ENCODE measurements around the gene MAP7D2.

Gene MAP7D2

GRCh38 chrX:20144491-20144890 lies 27.8 kb upstream of the MAP7D2 start:
- CTCF ChIA-PET = no interaction called here
- TF ChIP-seq NFRKB (IDR thresholded peaks at IDR 0.05) = no peak
- TF ChIP-seq HDGF (IDR thresholded peaks at IDR 0.05; ENCODE audit: borderline replicate concordance) = no peak
- no peak for TF ChIP-seq BHLHE40 (IDR thresholded peaks at IDR 0.05; ENCODE audit: borderline replicate concordance)
- no peak for TF ChIP-seq PKNOX1 (IDR thresholded peaks at IDR 0.05)
- DNase-seq (ENCODE audit: extremely low spot score) = no peak
- POLR2A ChIA-PET = no interaction called here

GRCh38 chrX:20143561-20143960 lies 26.9 kb upstream of the MAP7D2 start:
- TF ChIP-seq TARDBP (IDR thresholded peaks at IDR 0.05) (no peak), ELF4 (IDR thresholded peaks at IDR 0.05) (no peak)
- DNase-seq (ENCODE audit: extremely low spot score) = no peak
- ChIA-PET CTCF (no interaction called here), POLR2A (no interaction called here)

GRCh38 chrX:20143111-20143510 lies 26.4 kb upstream of the MAP7D2 start:
- ChIA-PET CTCF (no interaction called here), POLR2A (interaction anchor here (0.7 to 1.5 kb wide), 2 partner anchors 9 to 16 kb away, joined by 3 to 4 read pairs; no protein-coding TSS in a partner anchor)
- DNase-seq (ENCODE audit: extremely low spot score) = no peak
- TF ChIP-seq LEF1 (IDR thresholded peaks at IDR 0.05; ENCODE audit: borderline replicate concordance) (no peak), SUZ12 (IDR thresholded peaks at IDR 0.05) (no peak), SP1 (IDR thresholded peaks at IDR 0.05) (no peak), NFRKB (IDR thresholded peaks at IDR 0.05) (no peak), BHLHE40 (IDR thresholded peaks at IDR 0.05; ENCODE audit: borderline replicate concordance) (no peak)

- ChIA-PET CTCF (no interaction called here), POLR2A (interaction anchor here (0.6 to 2.2 kb wide), 9 partner anchors 10 to 237 kb away, joined by 3 to 8 read pairs (median 4); no protein-coding TSS in a partner anchor)
- peak; percentile 94 for DNase-seq (ENCODE audit: extremely low spot score)
- peak; percentile 51 for TF ChIP-seq ELF4 (IDR thresholded peaks at IDR 0.05)
- TF ChIP-seq ZNF384 (IDR thresholded peaks at IDR 0.05) = no peak
- TF ChIP-seq NFRKB (IDR thresholded peaks at IDR 0.05) = no peak
Observed at GRCh38 chrX:20141281-20142220, 24.8 kb upstream of the MAP7D2 start, which contains the start of gene EIF1AX. TSS of gene EIF1AX (minus strand) at chrX:20141838. CDS start at chrX:20141640, 198 bp downstream.

GRCh38 chrX:20140420-20140819 lies 23.7 kb upstream of the MAP7D2 start:
- CTCF ChIA-PET = no interaction called here
- DNase-seq (ENCODE audit: extremely low spot score) = no peak
- no peak for TF ChIP-seq SUZ12 (IDR thresholded peaks at IDR 0.05)
- no peak for TF ChIP-seq NFRKB (IDR thresholded peaks at IDR 0.05)
- TF ChIP-seq SP1 (IDR thresholded peaks at IDR 0.05) = no peak
- no peak for TF ChIP-seq TARDBP (IDR thresholded peaks at IDR 0.05)
- no peak for TF ChIP-seq LEF1 (IDR thresholded peaks at IDR 0.05; ENCODE audit: borderline replicate concordance)
- TF ChIP-seq HDGF (IDR thresholded peaks at IDR 0.05; ENCODE audit: borderline replicate concordance) = no peak
- TF ChIP-seq L3MBTL2 (conservative IDR thresholded peaks at IDR 0.05) = no peak
- no peak for TF ChIP-seq CTBP1 (IDR thresholded peaks at IDR 0.05; ENCODE audit: borderline replicate concordance)
- TF ChIP-seq FOXM1 (IDR thresholded peaks at IDR 0.05; ENCODE audit: borderline replicate concordance) = no peak
- TF ChIP-seq PKNOX1 (IDR thresholded peaks at IDR 0.05) = no peak
- no peak for TF ChIP-seq BHLHE40 (IDR thresholded peaks at IDR 0.05; ENCODE audit: borderline replicate concordance)
- no peak for TF ChIP-seq FOXK2 (IDR thresholded peaks at IDR 0.05)
- TF ChIP-seq FOXA1 (IDR thresholded peaks at IDR 0.05) = no peak
- no peak for TF ChIP-seq ARNT (IDR thresholded peaks at IDR 0.05)
- TF ChIP-seq ZNF384 (IDR thresholded peaks at IDR 0.05) = no peak
- no peak for TF ChIP-seq ELF4 (IDR thresholded peaks at IDR 0.05)
- POLR2A ChIA-PET = interaction anchor here (2.2 kb wide), 1 partner anchor 9 kb away, joined by 8 read pairs; no protein-coding TSS in a partner anchor

GRCh38 chrX:20139966-20140365 lies 23.3 kb upstream of the MAP7D2 start:
- ChIA-PET POLR2A (interaction anchor here (2.2 kb wide), 1 partner anchor 8 kb away, joined by 8 read pairs; no protein-coding TSS in a partner anchor), CTCF (no interaction called here)
- no peak for DNase-seq (ENCODE audit: extremely low spot score)
- TF ChIP-seq SP1 (IDR thresholded peaks at IDR 0.05) = no peak

- no peak for DNase-seq (ENCODE audit: extremely low spot score)
- CTCF ChIA-PET = no interaction called here
- POLR2A ChIA-PET = no interaction called here
- TF ChIP-seq SP1 (IDR thresholded peaks at IDR 0.05) (no peak), FOXA1 (IDR thresholded peaks at IDR 0.05) (no peak), ARNT (IDR thresholded peaks at IDR 0.05) (no peak), BHLHE40 (IDR thresholded peaks at IDR 0.05; ENCODE audit: borderline replicate concordance) (no peak), CTBP1 (IDR thresholded peaks at IDR 0.05; ENCODE audit: borderline replicate concordance) (no peak), NFRKB (IDR thresholded peaks at IDR 0.05) (no peak), FOXM1 (IDR thresholded peaks at IDR 0.05; ENCODE audit: borderline replicate concordance) (no peak)
Observed at GRCh38 chrX:20135944-20136343, 19.2 kb upstream of the MAP7D2 start.

GRCh38 chrX:20132666-20133065 lies 16.0 kb upstream of the MAP7D2 start:
- DNase-seq (ENCODE audit: extremely low spot score) = no peak
- CTCF ChIA-PET = no interaction called here
- POLR2A ChIA-PET = interaction anchor here (2.1 kb wide), 1 partner anchor 8 kb away, joined by 8 read pairs; the partner anchor contains the start of gene EIF1AX
- TF ChIP-seq BHLHE40 (IDR thresholded peaks at IDR 0.05; ENCODE audit: borderline replicate concordance) (no peak), LEF1 (IDR thresholded peaks at IDR 0.05; ENCODE audit: borderline replicate concordance) (no peak), ZNF384 (IDR thresholded peaks at IDR 0.05) (no peak), ELF4 (IDR thresholded peaks at IDR 0.05) (no peak), HDGF (IDR thresholded peaks at IDR 0.05; ENCODE audit: borderline replicate concordance) (no peak), TARDBP (IDR thresholded peaks at IDR 0.05) (no peak)

All from HEK293T (cell line).